Glutamatergic neuron (in vitro differentiated cells): ENCODE measurements around the gene PARVB. TPM values are rescaled to one million over a fixed set of nuclear protein-coding genes. Genes with fewer than 3 reads are reported as not detected.

Experiments used
- DNase-seq: peaks from one replicate; pipeline ENCODE4 v3.0.0; 2022
- H3K27ac Mint-ChIP-seq: one replicate; pipeline ENCODE4 v1.8.0; 2020; ENCODE audit warnings: mild to moderate bottlenecking, mixed read lengths, inconsistent platforms; ENCODE audit not compliant: unreplicated experiment
- H3K27me3 Mint-ChIP-seq: one replicate; pipeline ENCODE4 v1.8.0; 2020; ENCODE audit warnings: mild to moderate bottlenecking, moderate library complexity, mixed read lengths, inconsistent platforms; ENCODE audit not compliant: unreplicated experiment
- H3K36me3 Mint-ChIP-seq: one replicate; pipeline ENCODE4 v1.8.0; 2020; ENCODE audit warnings: mild to moderate bottlenecking, mixed read lengths, inconsistent platforms; ENCODE audit not compliant: unreplicated experiment
- H3K4me1 Mint-ChIP-seq: one replicate; pipeline ENCODE4 v1.8.0; 2020; ENCODE audit warnings: mild to moderate bottlenecking, low read depth, mixed read lengths, inconsistent platforms; ENCODE audit not compliant: unreplicated experiment
- H3K4me3 Mint-ChIP-seq: one replicate; pipeline ENCODE4 v1.8.0; 2020; ENCODE audit warnings: mild to moderate bottlenecking, mixed read lengths, inconsistent platforms; ENCODE audit not compliant: unreplicated experiment
- H3K9me3 Mint-ChIP-seq: one replicate; pipeline ENCODE4 v1.8.0; 2020; ENCODE audit warnings: mild to moderate bottlenecking, moderate library complexity, mixed read lengths, inconsistent platforms; ENCODE audit not compliant: unreplicated experiment
- CTCF ChIP-seq: fragments of 200-600 bp; sonication (generic); IDR thresholded peaks from one replicate; pipeline ENCODE4 v1.5.0; 2021; ENCODE audit not compliant: partially characterized antibody, unreplicated experiment
- total RNA-seq: library from RNA; stranded (reverse); fragmentation: NEBNext Ultra II Directional; extraction: Animal tissue kit (Norgen Biotek cat#: 25700); gene quantifications from one replicate; pipeline ENCODE4 v1.2.1, GENCODE V29; 2021; ENCODE audit not compliant: unreplicated experiment

Gene PARVB
- total RNA-seq, 1 donor from 2014 or later: 7.7 TPM

GRCh38 chr22:44102856-44103255, 78.8 kb downstream of the PARVB start:
- Mint-ChIP-seq H3K4me1 (peaks cover 6% of the 10 kb centered on the region), H3K4me3 (no peak overlapping the region), H3K27ac (no peak overlapping the region), H3K9me3 (peaks cover 1% of the 10 kb centered on the region), H3K36me3 (no peaks in the 10 kb centered on the region), H3K27me3 (no peaks in the 10 kb centered on the region)
- no peak for DNase-seq
- no peak for TF ChIP-seq CTCF

GRCh38 chr22:44103735-44104480, 79.8 kb downstream of the PARVB start:
- H3K27ac Mint-ChIP-seq: no peak overlapping the region
- no peak for DNase-seq
- no peak overlapping the region for H3K4me3 Mint-ChIP-seq
- no peaks in the 10 kb centered on the region for H3K27me3 Mint-ChIP-seq
- H3K36me3 Mint-ChIP-seq: no peaks in the 10 kb centered on the region
- peaks cover 1% of the 10 kb centered on the region for H3K9me3 Mint-ChIP-seq
- H3K4me1 Mint-ChIP-seq: peaks cover 14% of the 10 kb centered on the region
- no peak for TF ChIP-seq CTCF

- Mint-ChIP-seq H3K27ac (no peak overlapping the region), H3K4me3 (no peak overlapping the region), H3K9me3 (peaks cover 3% of the 10 kb centered on the region), H3K4me1 (peaks cover 18% of the 10 kb centered on the region), H3K36me3 (no peaks in the 10 kb centered on the region), H3K27me3 (peaks cover 2% of the 10 kb centered on the region)
- TF ChIP-seq CTCF: no peak
- no peak for DNase-seq
Measured at GRCh38 chr22:44107340-44107739, 83.2 kb downstream of the PARVB start.

- DNase-seq: no peak
- Mint-ChIP-seq H3K9me3 (peaks cover 3% of the 10 kb centered on the region), H3K4me3 (no peak overlapping the region), H3K4me1 (peaks cover 18% of the 10 kb centered on the region), H3K27me3 (peaks cover 2% of the 10 kb centered on the region), H3K27ac (no peak overlapping the region), H3K36me3 (no peaks in the 10 kb centered on the region)
- TF ChIP-seq CTCF: no peak
Measured at GRCh38 chr22:44108076-44108475, 84.0 kb downstream of the PARVB start.

- DNase-seq: no peak
- H3K36me3 Mint-ChIP-seq: no peaks in the 10 kb centered on the region
- H3K4me3 Mint-ChIP-seq: no peak overlapping the region
- TF ChIP-seq CTCF: no peak
- peaks cover 3% of the 10 kb centered on the region for H3K9me3 Mint-ChIP-seq
- H3K27me3 Mint-ChIP-seq: peaks cover 2% of the 10 kb centered on the region
- H3K4me1 Mint-ChIP-seq: peaks cover 18% of the 10 kb centered on the region
- peak overlapping the region; percentile 55 for H3K27ac Mint-ChIP-seq
Measured at GRCh38 chr22:44108806-44109385, 84.8 kb downstream of the PARVB start.
